WTC11 (cell line): ENCODE measurements around the gene IST1. TPM values are rescaled to one million over a fixed set of nuclear protein-coding genes. Genes with fewer than 3 reads are reported as not detected.
A peak's percentile ranks its signal among the peaks of the same experiment; 100 is the strongest.
"Not testable (repeated sequence)": the region's sequence is repeated elsewhere in the genome, so short reads cannot be mapped to it uniquely, and the experiment has no call there.

Experiments
- ATAC-seq: fragments of 200-7000 bp; cut with Tn5 transposase; 2 replicates; pipeline ENCODE4 v1.10.0; 2021; ENCODE audit warnings: mild to moderate bottlenecking, moderate library complexity
- CTCF ChIA-PET: fragments of 300-600 bp; sonication (Branson Sonifier 250); formaldehyde crosslinking; loops from one replicate; lab custom pipeline; 2021; ENCODE audit warnings: antibody characterized with exemption; lab: Charles Lee
- POLR2A ChIA-PET: fragments of 350-600 bp; sonication (Branson Sonifier 250); formaldehyde crosslinking; loops from one replicate; lab custom pipeline; 2021; ENCODE audit warnings: antibody characterized with exemption; lab: Charles Lee
- DNase-seq: peaks from one replicate; pipeline ENCODE4 v3.0.0; 2021; ENCODE audit warnings: low spot score
- H3K27ac Mint-ChIP-seq: 2 replicates; pipeline ENCODE4 v1.8.0; 2021; ENCODE audit warnings: mixed read lengths
- H3K27me3 Mint-ChIP-seq: 2 replicates; pipeline ENCODE4 v1.8.0; 2021; ENCODE audit warnings: low read depth, mild to moderate bottlenecking, moderate library complexity, mixed read lengths
- H3K36me3 Mint-ChIP-seq: 2 replicates; pipeline ENCODE4 v1.8.0; 2021; ENCODE audit warnings: mixed read lengths
- H3K4me1 Mint-ChIP-seq: 2 replicates; pipeline ENCODE4 v1.8.0; 2022; ENCODE audit warnings: mixed read lengths
- H3K4me3 Mint-ChIP-seq: 2 replicates; pipeline ENCODE4 v1.8.0; 2021; ENCODE audit warnings: mild to moderate bottlenecking, moderate library complexity, mixed read lengths
- H3K9me3 Mint-ChIP-seq: 2 replicates; pipeline ENCODE4 v1.8.0; 2021; ENCODE audit warnings: mixed read lengths
- CBFB ChIP-seq: sonication (generic); formaldehyde crosslinking; IDR thresholded peaks from 2 replicates; pipeline ENCODE4 v1.8.1; 2022; ENCODE audit warnings: mild to moderate bottlenecking, low read depth, missing genetic modification reagents
- FOXK1 ChIP-seq: sonication (generic); formaldehyde crosslinking; IDR thresholded peaks from 2 replicates; pipeline ENCODE4 v1.8.0; 2022; ENCODE audit warnings: mild to moderate bottlenecking, moderate library complexity, missing genetic modification reagents
- GTF2I ChIP-seq: fragments of 250-450 bp; sonication (Bioruptor Pico); conservative IDR thresholded peaks from 2 replicates; pipeline ENCODE4 v1.4.0; 2021; ENCODE audit warnings: mild to moderate bottlenecking
- IRF2 ChIP-seq: sonication (generic); formaldehyde crosslinking; IDR thresholded peaks from 2 replicates; pipeline ENCODE4 v1.8.0; 2022; ENCODE audit warnings: low read depth, missing genetic modification reagents, borderline replicate concordance
- MXD4 ChIP-seq: fragments of 250-450 bp; sonication (Bioruptor Pico); IDR thresholded peaks from 2 replicates; pipeline ENCODE4 v1.8.0; 2021; ENCODE audit warnings: mild to moderate bottlenecking, moderate library complexity, borderline replicate concordance
- NFATC4 ChIP-seq: fragments of 250-450 bp; sonication (Bioruptor Pico); IDR thresholded peaks from 2 replicates; pipeline ENCODE4 v1.9.0; 2021; ENCODE audit warnings: mild to moderate bottlenecking
- OVOL2 ChIP-seq: fragments of 250-450 bp; sonication (Bioruptor Pico); IDR thresholded peaks from 2 replicates; pipeline ENCODE4 v1.9.0; 2021; ENCODE audit warnings: mild to moderate bottlenecking, borderline replicate concordance
- PRRX2 ChIP-seq: fragments of 250-450 bp; sonication (Bioruptor Pico); IDR thresholded peaks from 2 replicates; pipeline ENCODE4 v1.8.0; 2021; ENCODE audit warnings: mild to moderate bottlenecking
- SOX15 ChIP-seq: fragments of 250-450 bp; sonication (Bioruptor Pico); IDR thresholded peaks from 2 replicates; pipeline ENCODE4 v1.9.0; 2021; ENCODE audit warnings: mild to moderate bottlenecking
- TEAD4 ChIP-seq: sonication (generic); formaldehyde crosslinking; IDR thresholded peaks from 2 replicates; pipeline ENCODE4 v1.8.0; 2022; ENCODE audit warnings: mild to moderate bottlenecking, missing genetic modification reagents
- TP53 ChIP-seq: sonication (generic); formaldehyde crosslinking; IDR thresholded peaks from 2 replicates; pipeline ENCODE4 v1.8.1; 2023; ENCODE audit warnings: mild to moderate bottlenecking, missing genetic modification reagents
- ZNF121 ChIP-seq: sonication (generic); formaldehyde crosslinking; IDR thresholded peaks from 2 replicates; pipeline ENCODE4 v1.8.0; 2023; ENCODE audit warnings: missing genetic modification reagents
- ZNF396 ChIP-seq: fragments of 250-450 bp; sonication (Bioruptor Pico); IDR thresholded peaks from 2 replicates; pipeline ENCODE4 v1.8.0; 2021; ENCODE audit warnings: mild to moderate bottlenecking, moderate library complexity, borderline replicate concordance
- ZNF423 ChIP-seq: fragments of 250-450 bp; sonication (Bioruptor Pico); IDR thresholded peaks from 2 replicates; pipeline ENCODE4 v2.1.2; 2022; ENCODE audit warnings: mild to moderate bottlenecking, moderate library complexity
- total RNA-seq: library from RNA; stranded (reverse); gene quantifications from 3 replicates; pipeline ENCODE4 v1.2.3, GENCODE V29; 2021
- TF ChIP-seq, protein P1 (sequence below): sonication (generic); formaldehyde crosslinking; conservative IDR thresholded peaks from 2 replicates; pipeline ENCODE4 v1.8.1; 2023; ENCODE audit warnings: mild to moderate bottlenecking, low read depth, missing genetic modification reagents, moderate library complexity
- TF ChIP-seq, protein P2 (sequence below): fragments of 250-450 bp; sonication (Bioruptor Pico); IDR thresholded peaks from 2 replicates; pipeline ENCODE4 v1.8.0; 2021; ENCODE audit warnings: mild to moderate bottlenecking
- TF ChIP-seq, protein P3 (sequence below): sonication (generic); formaldehyde crosslinking; IDR thresholded peaks from 2 replicates; pipeline ENCODE4 v1.8.1; 2022; ENCODE audit warnings: low read depth, missing genetic modification reagents, borderline replicate concordance
- TF ChIP-seq, protein P4 (sequence below): sonication (generic); formaldehyde crosslinking; IDR thresholded peaks from 2 replicates; pipeline ENCODE4 v1.8.0; 2022; ENCODE audit warnings: mild to moderate bottlenecking, missing genetic modification reagents
- TF ChIP-seq, protein P5 (sequence below): sonication (generic); formaldehyde crosslinking; IDR thresholded peaks from 2 replicates; pipeline ENCODE4 v1.8.0; 2023; ENCODE audit warnings: mild to moderate bottlenecking, missing genetic modification reagents
- TF ChIP-seq, protein P6 (sequence below): sonication (generic); formaldehyde crosslinking; IDR thresholded peaks from 2 replicates; pipeline ENCODE4 v1.8.1; 2023; ENCODE audit warnings: mild to moderate bottlenecking, missing genetic modification reagents
- TF ChIP-seq, protein P7 (sequence below): fragments of 250-450 bp; sonication (Bioruptor Pico); IDR thresholded peaks from 2 replicates; pipeline ENCODE4 v2.1.2; 2022; ENCODE audit warnings: mild to moderate bottlenecking, moderate library complexity

The IST1 gene
- total RNA-seq, 1 experiment from 2014 or later, result 272 TPM

DNA sequence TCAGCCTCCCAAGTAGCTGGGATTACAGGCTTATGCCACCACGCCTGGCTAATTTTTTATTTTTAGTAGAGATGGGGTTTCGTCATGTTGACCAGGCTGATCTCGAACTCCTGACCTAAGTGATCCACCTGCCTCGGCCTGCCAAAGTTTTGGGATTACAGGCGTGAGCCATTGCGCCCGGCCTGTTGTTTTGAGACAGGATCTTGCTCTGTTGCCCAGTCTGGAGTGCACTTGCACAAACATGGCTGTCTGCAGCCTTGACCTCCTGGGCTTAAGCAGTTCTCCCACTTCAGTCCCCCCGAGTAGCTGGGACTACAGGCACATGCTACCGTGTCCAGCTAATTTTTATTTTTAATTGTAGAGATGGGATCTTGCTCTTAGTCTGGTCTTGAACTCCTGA, 8.9 kb downstream of the IST1 start:
- Mint-ChIP-seq H3K4me1 (peaks cover 35% of the 10 kb centered on the region), H3K9me3 (no peaks in the 10 kb centered on the region), H3K36me3 (peaks cover 19% of the 10 kb centered on the region), H3K27me3 (no peaks in the 10 kb centered on the region), H3K4me3 (no peak overlapping the region), H3K27ac (no peak overlapping the region)
- ATAC-seq, result no peak
- no peak for DNase-seq
- no peak for TF ChIP-seq ZNF423 (CRISPR knock-in tag)
- no peak for TF ChIP-seq PRRX2 (CRISPR knock-in tag)
- TF ChIP-seq, protein P1, sequence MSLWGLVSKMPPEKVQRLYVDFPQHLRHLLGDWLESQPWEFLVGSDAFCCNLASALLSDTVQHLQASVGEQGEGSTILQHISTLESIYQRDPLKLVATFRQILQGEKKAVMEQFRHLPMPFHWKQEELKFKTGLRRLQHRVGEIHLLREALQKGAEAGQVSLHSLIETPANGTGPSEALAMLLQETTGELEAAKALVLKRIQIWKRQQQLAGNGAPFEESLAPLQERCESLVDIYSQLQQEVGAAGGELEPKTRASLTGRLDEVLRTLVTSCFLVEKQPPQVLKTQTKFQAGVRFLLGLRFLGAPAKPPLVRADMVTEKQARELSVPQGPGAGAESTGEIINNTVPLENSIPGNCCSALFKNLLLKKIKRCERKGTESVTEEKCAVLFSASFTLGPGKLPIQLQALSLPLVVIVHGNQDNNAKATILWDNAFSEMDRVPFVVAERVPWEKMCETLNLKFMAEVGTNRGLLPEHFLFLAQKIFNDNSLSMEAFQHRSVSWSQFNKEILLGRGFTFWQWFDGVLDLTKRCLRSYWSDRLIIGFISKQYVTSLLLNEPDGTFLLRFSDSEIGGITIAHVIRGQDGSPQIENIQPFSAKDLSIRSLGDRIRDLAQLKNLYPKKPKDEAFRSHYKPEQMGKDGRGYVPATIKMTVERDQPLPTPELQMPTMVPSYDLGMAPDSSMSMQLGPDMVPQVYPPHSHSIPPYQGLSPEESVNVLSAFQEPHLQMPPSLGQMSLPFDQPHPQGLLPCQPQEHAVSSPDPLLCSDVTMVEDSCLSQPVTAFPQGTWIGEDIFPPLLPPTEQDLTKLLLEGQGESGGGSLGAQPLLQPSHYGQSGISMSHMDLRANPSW, result no peak
- TF ChIP-seq, protein P2, sequence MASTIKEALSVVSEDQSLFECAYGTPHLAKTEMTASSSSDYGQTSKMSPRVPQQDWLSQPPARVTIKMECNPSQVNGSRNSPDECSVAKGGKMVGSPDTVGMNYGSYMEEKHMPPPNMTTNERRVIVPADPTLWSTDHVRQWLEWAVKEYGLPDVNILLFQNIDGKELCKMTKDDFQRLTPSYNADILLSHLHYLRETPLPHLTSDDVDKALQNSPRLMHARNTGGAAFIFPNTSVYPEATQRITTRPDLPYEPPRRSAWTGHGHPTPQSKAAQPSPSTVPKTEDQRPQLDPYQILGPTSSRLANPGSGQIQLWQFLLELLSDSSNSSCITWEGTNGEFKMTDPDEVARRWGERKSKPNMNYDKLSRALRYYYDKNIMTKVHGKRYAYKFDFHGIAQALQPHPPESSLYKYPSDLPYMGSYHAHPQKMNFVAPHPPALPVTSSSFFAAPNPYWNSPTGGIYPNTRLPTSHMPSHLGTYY (CRISPR knock-in tag), result no peak
- TF ChIP-seq TP53, result no peak
- 0 out of 2 replicates have a peak, but pooled peaks have one; percentile 11 for TF ChIP-seq GTF2I
- TF ChIP-seq MXD4, result no peak
- TF ChIP-seq ZNF121, result peak; percentile 98
- no peak for TF ChIP-seq CBFB (CRISPR knock-in tag)
- TF ChIP-seq FOXK1 (CRISPR knock-in tag), result no peak
- no peak for TF ChIP-seq IRF2 (CRISPR knock-in tag)
- TF ChIP-seq, protein P3, sequence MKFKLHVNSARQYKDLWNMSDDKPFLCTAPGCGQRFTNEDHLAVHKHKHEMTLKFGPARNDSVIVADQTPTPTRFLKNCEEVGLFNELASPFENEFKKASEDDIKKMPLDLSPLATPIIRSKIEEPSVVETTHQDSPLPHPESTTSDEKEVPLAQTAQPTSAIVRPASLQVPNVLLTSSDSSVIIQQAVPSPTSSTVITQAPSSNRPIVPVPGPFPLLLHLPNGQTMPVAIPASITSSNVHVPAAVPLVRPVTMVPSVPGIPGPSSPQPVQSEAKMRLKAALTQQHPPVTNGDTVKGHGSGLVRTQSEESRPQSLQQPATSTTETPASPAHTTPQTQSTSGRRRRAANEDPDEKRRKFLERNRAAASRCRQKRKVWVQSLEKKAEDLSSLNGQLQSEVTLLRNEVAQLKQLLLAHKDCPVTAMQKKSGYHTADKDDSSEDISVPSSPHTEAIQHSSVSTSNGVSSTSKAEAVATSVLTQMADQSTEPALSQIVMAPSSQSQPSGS (CRISPR knock-in tag), result no peak
- no peak for TF ChIP-seq OVOL2
- TF ChIP-seq NFATC4 (CRISPR knock-in tag), result no peak
- no peak for TF ChIP-seq TEAD4 (CRISPR knock-in tag)
- no peak for TF ChIP-seq ZNF396 (CRISPR knock-in tag)
- TF ChIP-seq SOX15 (CRISPR knock-in tag), result no peak
- ChIA-PET CTCF (interaction anchor here (0.7 to 2.0 kb wide), 2 partner anchors 10 to 22 kb away, joined by 4 to 9 read pairs; no protein-coding TSS in a partner anchor), POLR2A (no interaction called here)

DNA sequence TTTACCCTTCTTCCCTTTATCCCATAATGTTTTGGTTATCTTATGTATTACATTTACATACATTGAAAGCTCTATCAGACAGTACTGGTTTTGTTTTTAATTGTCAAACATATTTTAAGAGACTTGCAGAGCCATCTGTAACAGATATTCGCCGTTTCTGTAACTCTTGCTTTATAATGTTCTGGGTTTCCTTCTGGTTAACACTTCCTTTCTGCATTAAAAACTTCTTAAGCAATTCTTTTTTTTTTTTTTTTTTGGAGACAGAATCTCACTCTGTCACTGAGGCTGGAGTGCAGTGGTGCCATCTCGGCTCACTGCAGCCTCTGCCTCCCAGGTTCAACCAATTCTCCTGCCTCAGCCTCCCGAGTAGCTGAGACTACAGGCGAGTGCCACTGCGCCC, 10.4 kb downstream of the IST1 start:
- ATAC-seq, H3K27me3 Mint-ChIP-seq, DNase-seq, H3K4me3 Mint-ChIP-seq, H3K9me3 Mint-ChIP-seq: not testable (repeated sequence)
- peaks cover 29% of the 10 kb centered on the region for H3K36me3 Mint-ChIP-seq
- peaks cover 32% of the 10 kb centered on the region for H3K4me1 Mint-ChIP-seq
- ChIA-PET CTCF (interaction anchor here (2.0 kb wide), 1 partner anchor 24 kb away, joined by 9 read pairs; no protein-coding TSS in a partner anchor), POLR2A (interaction anchor here (0.7 kb wide), 1 partner anchor 12 kb away, joined by 3 read pairs; no protein-coding TSS in a partner anchor)
- H3K27ac Mint-ChIP-seq, result peak overlapping the region; percentile 89; the same call in 1 of the 2 replicates

DNA sequence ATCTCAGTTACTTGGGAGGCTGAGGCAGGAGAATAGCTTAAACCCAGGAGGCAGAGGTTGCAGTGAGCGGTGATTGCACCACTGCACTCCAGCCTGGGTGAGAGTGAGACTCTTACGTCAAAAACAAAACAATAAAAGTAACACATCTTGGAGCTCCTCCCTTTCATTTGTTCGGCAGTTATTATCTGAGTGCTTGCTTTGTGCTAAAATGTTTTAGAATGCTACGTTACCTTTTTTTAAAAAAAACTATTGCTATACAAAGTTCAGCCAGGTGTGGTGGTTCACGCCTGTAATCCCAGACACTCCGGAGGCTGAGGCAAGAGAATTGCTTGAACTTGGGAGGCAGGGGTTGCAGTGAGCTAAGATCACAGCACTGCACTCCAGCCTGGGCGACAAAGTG, 15.8 kb downstream of the IST1 start:
- no peaks in the 10 kb centered on the region for H3K9me3 Mint-ChIP-seq
- ATAC-seq (no peak), DNase-seq (no peak)
- peaks cover 46% of the 10 kb centered on the region for H3K4me1 Mint-ChIP-seq
- no peaks in the 10 kb centered on the region for H3K27me3 Mint-ChIP-seq
- H3K27ac Mint-ChIP-seq, result peak overlapping the region; percentile 65; the same call in 1 of the 2 replicates
- POLR2A ChIA-PET, result no interaction called here
- CTCF ChIA-PET, result interaction anchor here (1.3 to 3.4 kb wide), 3 partner anchors 11 to 50 kb away, joined by 4 to 17 read pairs (median 11); no protein-coding TSS in a partner anchor
- no peak overlapping the region for H3K4me3 Mint-ChIP-seq
- peaks cover 53% of the 10 kb centered on the region for H3K36me3 Mint-ChIP-seq
- TF ChIP-seq, protein P2 (CRISPR knock-in tag), result no peak
- TF ChIP-seq, protein P4, sequence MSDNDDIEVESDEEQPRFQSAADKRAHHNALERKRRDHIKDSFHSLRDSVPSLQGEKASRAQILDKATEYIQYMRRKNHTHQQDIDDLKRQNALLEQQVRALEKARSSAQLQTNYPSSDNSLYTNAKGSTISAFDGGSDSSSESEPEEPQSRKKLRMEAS, result no peak
- TF ChIP-seq, protein P5, sequence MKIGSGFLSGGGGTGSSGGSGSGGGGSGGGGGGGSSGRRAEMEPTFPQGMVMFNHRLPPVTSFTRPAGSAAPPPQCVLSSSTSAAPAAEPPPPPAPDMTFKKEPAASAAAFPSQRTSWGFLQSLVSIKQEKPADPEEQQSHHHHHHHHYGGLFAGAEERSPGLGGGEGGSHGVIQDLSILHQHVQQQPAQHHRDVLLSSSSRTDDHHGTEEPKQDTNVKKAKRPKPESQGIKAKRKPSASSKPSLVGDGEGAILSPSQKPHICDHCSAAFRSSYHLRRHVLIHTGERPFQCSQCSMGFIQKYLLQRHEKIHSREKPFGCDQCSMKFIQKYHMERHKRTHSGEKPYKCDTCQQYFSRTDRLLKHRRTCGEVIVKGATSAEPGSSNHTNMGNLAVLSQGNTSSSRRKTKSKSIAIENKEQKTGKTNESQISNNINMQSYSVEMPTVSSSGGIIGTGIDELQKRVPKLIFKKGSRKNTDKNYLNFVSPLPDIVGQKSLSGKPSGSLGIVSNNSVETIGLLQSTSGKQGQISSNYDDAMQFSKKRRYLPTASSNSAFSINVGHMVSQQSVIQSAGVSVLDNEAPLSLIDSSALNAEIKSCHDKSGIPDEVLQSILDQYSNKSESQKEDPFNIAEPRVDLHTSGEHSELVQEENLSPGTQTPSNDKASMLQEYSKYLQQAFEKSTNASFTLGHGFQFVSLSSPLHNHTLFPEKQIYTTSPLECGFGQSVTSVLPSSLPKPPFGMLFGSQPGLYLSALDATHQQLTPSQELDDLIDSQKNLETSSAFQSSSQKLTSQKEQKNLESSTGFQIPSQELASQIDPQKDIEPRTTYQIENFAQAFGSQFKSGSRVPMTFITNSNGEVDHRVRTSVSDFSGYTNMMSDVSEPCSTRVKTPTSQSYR (CRISPR knock-in tag), result no peak
- TF ChIP-seq, protein P6, sequence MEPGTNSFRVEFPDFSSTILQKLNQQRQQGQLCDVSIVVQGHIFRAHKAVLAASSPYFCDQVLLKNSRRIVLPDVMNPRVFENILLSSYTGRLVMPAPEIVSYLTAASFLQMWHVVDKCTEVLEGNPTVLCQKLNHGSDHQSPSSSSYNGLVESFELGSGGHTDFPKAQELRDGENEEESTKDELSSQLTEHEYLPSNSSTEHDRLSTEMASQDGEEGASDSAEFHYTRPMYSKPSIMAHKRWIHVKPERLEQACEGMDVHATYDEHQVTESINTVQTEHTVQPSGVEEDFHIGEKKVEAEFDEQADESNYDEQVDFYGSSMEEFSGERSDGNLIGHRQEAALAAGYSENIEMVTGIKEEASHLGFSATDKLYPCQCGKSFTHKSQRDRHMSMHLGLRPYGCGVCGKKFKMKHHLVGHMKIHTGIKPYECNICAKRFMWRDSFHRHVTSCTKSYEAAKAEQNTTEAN (CRISPR knock-in tag), result no peak
- TF ChIP-seq, protein P7, sequence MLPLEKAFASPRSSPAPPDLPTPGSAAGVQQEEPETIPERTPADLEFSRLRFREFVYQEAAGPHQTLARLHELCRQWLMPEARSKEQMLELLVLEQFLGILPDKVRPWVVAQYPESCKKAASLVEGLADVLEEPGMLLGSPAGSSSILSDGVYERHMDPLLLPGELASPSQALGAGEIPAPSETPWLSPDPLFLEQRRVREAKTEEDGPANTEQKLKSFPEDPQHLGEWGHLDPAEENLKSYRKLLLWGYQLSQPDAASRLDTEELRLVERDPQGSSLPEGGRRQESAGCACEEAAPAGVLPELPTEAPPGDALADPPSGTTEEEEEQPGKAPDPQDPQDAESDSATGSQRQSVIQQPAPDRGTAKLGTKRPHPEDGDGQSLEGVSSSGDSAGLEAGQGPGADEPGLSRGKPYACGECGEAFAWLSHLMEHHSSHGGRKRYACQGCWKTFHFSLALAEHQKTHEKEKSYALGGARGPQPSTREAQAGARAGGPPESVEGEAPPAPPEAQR (CRISPR knock-in tag), result no peak
- TF ChIP-seq TEAD4 (CRISPR knock-in tag), result no peak
